ENCODE results near the gene GMPPA.
A peak's percentile ranks its signal among the peaks of the same experiment; 100 is the strongest.

The GMPPA gene

DNA sequence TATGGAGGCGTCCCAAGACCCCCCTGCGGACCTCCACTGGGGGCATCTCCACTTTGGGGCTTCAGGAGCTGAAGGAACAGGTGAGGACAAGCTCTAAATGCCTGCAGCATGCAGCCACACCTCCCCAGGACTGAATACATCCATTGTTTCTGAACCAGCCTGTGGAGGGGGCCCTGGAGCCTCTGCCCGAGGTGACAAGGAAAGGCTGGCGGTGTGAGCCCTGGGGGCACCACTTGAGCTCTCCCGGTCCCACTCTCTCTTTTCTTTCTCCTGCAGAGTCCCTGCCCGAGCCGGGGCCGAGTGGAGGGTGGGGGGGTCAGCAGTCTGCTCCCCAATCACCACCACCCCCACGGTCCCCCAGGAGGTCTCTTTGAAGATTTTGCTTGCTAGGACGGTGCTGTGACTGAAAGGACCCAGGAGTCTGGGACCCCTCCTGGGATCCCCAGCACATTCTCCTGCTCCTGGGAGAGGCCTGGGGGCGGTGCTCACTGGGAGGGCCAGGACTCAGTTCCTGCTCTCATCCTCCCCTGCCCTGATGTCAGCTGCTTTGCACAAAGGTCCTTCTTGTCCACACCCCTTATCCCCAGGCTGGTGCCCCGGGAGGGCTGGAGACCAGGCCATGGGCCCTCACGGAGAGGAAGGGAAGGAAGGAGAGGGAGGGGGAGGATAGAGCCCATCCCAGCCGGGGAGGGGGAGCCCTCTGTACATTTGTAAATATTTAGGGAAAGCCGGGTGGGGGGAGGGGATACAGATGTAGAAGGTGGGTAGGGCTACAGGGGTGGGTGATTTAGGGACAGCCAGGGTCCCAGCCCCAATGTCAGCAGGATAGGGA is 39.2 kb downstream of the GMPPA start:
- H3K4me1 ChIP-seq (ENCODE audit: control insufficient read depth, insufficient read depth, low read length, unreplicated experiment), result peaks cover 8% of the 10 kb centered on the region

DNA sequence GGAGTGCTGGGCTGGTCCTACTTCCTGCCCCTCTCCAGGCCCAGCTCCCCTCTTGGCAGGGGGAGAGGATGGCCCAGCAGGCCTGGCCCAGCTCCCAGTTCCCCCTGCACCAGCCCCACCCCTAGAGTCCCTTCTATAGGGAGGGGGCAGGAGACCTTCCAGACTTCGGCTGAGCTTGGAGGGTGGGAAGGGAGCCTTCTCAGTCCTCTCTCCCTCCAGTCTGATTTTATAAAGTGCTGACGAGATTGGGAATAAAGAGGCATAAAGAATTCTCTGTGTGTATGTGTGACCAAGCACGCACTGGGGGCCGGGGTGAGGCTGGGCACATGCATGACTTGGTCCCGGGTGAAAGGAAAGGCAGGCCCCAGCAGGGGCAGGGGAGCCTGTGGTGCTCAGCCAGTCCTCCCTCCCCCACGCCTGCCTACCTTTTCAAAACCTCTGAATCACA is 39.8 kb downstream of the GMPPA start:
- Histone ChIP-seq H3K4me1 (ENCODE audit: control insufficient read depth, insufficient read depth, low read length, unreplicated experiment) (peaks cover 8% of the 10 kb centered on the region), H3K27ac (ENCODE audit: low read depth, low read length) (no peak overlapping the region), H3K79me2 (ENCODE audit: control insufficient read depth, insufficient read depth, low read length, unreplicated experiment) (peaks cover 6% of the 10 kb centered on the region), H3K36me3 (ENCODE audit: insufficient read depth, low read length) (0 out of 2 replicates have a peak, but pooled peaks cover 8% of the 10 kb centered on the region), H2AFZ (ENCODE audit: low read length, unreplicated experiment) (no peak overlapping the region), H3K4me3 (ENCODE audit: low read depth, low read length) (no peak overlapping the region), H3K27me3 (ENCODE audit: insufficient read depth, low read length) (no peaks in the 10 kb centered on the region)

More for the DNA sequence above, 39.2 kb downstream of the GMPPA start:
- Histone ChIP-seq H3K27ac (ENCODE audit: low read depth, low read length) (no peak overlapping the region), H3K27me3 (ENCODE audit: insufficient read depth, low read length) (no peaks in the 10 kb centered on the region), H3K4me3 (ENCODE audit: low read depth, low read length) (no peak overlapping the region), H3K36me3 (ENCODE audit: insufficient read depth, low read length) (0 out of 2 replicates have a peak, but pooled peaks cover 8% of the 10 kb centered on the region), H3K79me2 (ENCODE audit: control insufficient read depth, insufficient read depth, low read length, unreplicated experiment) (peaks cover 6% of the 10 kb centered on the region), H2AFZ (ENCODE audit: low read length, unreplicated experiment) (no peak overlapping the region)

DNA sequence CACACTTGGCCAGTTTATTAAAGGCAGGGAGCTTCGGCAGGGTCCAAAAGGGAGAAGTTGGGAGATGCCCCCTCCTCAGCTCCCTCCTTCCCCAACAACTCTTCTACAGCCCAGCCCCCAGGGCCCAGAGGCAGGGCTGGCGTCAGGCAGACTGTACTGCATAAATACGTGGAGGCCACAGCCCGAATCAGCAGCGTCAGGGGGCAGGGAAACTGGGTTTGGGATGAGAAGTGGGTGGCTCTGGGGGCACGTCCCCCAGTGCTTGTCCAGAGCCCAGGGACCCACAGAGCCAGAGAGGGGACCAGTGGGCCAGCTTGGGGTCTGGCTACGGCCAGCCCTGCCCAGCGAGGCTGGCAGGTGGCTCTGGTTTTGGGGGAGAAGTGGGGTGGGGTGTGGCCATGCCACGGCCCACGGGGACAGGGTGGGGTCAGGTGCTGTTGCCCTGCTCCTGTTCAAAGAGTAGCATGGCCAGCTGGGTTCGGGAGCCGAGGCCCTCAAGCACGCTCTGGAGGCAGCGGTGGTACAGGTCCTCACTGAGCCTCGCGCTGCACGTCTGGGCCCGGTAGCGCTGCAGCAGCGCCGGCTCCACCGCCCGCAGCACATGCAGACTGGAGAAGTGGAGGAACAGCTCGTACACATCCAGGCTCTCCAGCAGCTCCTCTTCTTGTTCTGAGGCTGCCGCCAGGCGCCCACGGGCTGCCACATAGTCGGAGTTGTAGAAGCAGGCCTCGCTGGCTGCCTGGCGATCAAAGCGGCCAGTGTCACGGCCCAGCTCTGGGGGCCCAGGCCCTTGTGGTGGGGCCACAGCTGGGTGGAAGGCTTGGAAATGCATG is 40.5 kb downstream of the GMPPA start:
- Histone ChIP-seq H3K27me3 (ENCODE audit: insufficient read depth, low read length) (no peaks in the 10 kb centered on the region), H3K4me3 (ENCODE audit: low read depth, low read length) (no peak overlapping the region), H3K79me2 (ENCODE audit: control insufficient read depth, insufficient read depth, low read length, unreplicated experiment) (peaks cover 6% of the 10 kb centered on the region), H3K4me1 (ENCODE audit: control insufficient read depth, insufficient read depth, low read length, unreplicated experiment) (peaks cover 8% of the 10 kb centered on the region), H3K27ac (ENCODE audit: low read depth, low read length) (no peak overlapping the region), H2AFZ (ENCODE audit: low read length, unreplicated experiment) (no peak overlapping the region), H3K36me3 (ENCODE audit: insufficient read depth, low read length) (0 out of 2 replicates have a peak, but pooled peaks cover 8% of the 10 kb centered on the region)

DNA sequence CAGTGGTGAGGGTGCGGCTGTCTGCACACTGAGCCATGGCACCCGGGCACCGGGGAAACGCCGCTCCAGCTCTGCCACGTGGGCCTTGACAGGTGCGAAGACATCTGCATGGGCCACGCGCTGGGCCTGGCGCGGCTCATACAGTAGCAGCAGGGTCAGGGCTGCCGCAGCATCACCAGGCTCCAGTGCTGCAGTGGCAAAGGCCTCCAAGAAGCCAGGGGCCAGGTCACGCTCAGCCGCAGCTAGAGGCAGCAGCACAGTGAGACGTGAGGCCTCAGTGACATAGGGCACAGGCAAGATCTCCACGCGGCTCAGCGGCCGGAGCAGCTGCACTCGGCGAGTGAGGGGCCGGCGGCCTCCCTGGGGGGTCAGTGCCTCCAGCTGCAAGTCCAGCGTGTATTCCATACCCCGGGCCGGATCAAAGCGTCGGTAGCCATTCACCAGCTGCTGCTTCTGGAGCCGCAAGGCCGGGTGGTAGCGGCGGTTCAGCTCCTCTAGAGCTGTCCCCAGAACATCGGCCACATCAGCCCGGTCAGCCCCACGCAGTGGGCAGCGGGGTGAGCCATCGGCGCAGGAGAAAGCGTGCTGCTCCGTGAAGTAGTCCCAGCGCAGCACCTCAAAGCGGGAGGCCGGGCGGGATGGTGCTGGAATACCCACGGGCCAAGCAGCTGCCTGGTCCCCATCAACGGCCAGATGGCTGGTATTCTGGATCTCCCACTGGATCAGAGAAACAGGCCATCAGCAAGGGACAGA is 41.4 kb downstream of the GMPPA start:
- Histone ChIP-seq H3K4me3 (ENCODE audit: low read depth, low read length) (no peak overlapping the region), H3K27me3 (ENCODE audit: insufficient read depth, low read length) (no peaks in the 10 kb centered on the region), H3K36me3 (ENCODE audit: insufficient read depth, low read length) (0 out of 2 replicates have a peak, but pooled peaks cover 8% of the 10 kb centered on the region), H2AFZ (ENCODE audit: low read length, unreplicated experiment) (no peak overlapping the region), H3K27ac (ENCODE audit: low read depth, low read length) (no peak overlapping the region), H3K79me2 (ENCODE audit: control insufficient read depth, insufficient read depth, low read length, unreplicated experiment) (peaks cover 6% of the 10 kb centered on the region), H3K4me1 (ENCODE audit: control insufficient read depth, insufficient read depth, low read length, unreplicated experiment) (peaks cover 8% of the 10 kb centered on the region)

DNA sequence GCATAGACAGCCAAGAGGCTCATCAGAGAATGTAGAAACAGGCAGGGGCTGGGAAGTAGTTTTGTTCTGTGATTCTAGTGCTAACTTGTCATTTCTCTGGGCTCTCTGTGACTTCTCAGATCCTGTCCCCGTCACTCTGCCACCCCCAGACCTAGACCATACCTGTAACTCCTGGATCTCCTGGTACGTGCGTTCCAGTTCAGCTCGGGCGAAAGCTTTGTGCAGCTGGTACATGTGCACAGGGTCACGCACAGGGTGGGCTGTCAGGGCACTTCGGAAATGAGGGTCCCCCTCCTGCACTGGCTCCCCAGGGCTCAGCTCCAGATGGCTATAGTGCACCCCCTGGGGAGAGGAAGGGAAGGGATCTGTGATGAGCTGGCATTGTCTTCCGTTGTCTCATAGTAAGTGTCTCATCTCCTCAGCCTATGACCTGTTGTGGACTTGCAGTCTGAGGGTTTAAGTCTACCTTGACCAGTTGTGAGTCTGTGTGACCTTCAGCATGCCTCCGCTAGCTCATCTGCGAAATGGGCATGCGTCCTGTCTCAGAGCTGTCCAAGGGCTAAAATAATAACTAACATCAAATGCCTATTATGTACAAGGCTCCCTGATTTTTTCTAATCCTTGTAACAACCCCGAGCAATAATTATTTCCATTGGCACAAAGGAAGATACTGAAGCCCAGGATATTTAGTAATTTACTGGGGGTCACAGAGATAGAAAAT is 42.3 kb downstream of the GMPPA start:
- Histone ChIP-seq H3K79me2 (ENCODE audit: control insufficient read depth, insufficient read depth, low read length, unreplicated experiment) (peaks cover 6% of the 10 kb centered on the region), H3K4me1 (ENCODE audit: control insufficient read depth, insufficient read depth, low read length, unreplicated experiment) (peaks cover 8% of the 10 kb centered on the region), H3K27me3 (ENCODE audit: insufficient read depth, low read length) (no peaks in the 10 kb centered on the region), H3K4me3 (ENCODE audit: low read depth, low read length) (no peak overlapping the region), H3K36me3 (ENCODE audit: insufficient read depth, low read length) (0 out of 2 replicates have a peak, but pooled peaks cover 8% of the 10 kb centered on the region), H2AFZ (ENCODE audit: low read length, unreplicated experiment) (no peak overlapping the region), H3K27ac (ENCODE audit: low read depth, low read length) (no peak overlapping the region)

DNA sequence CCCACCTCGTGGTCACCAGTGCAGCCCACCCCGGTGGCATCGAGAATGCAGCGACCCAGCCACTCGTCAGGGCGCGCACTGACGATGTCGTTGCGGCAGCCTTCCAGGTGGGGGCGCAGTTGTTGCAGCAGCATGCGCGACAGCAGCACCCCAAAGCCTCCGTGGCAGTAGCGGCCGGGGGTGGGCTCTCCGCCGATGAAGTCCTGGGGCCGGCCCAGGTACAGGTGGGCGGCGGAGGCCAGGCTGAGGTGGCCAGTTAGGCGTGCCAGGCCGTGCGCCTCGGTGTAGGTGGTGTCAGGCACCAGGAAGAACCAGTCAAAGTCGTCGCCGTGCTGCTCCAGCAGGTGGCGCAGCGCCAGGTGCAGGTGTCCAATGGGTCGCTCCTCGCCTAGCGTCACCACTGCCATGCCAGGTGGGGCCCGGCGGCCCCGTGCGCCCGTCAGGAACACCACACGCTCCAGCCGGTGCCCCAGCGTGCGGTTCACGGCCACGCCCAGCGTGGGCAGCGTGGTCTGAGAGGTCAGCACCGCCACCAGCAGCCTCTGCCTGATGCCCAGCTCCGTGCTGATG is 43.0 kb downstream of the GMPPA start:
- Histone ChIP-seq H3K4me3 (ENCODE audit: low read depth, low read length) (peak overlapping the region; percentile 79), H3K79me2 (ENCODE audit: control insufficient read depth, insufficient read depth, low read length, unreplicated experiment) (peaks cover 6% of the 10 kb centered on the region), H2AFZ (ENCODE audit: low read length, unreplicated experiment) (no peak overlapping the region), H3K36me3 (ENCODE audit: insufficient read depth, low read length) (0 out of 2 replicates have a peak, but pooled peaks cover 8% of the 10 kb centered on the region), H3K27me3 (ENCODE audit: insufficient read depth, low read length) (no peaks in the 10 kb centered on the region), H3K4me1 (ENCODE audit: control insufficient read depth, insufficient read depth, low read length, unreplicated experiment) (peaks cover 8% of the 10 kb centered on the region), H3K27ac (ENCODE audit: low read depth, low read length) (no peak overlapping the region)

DNA sequence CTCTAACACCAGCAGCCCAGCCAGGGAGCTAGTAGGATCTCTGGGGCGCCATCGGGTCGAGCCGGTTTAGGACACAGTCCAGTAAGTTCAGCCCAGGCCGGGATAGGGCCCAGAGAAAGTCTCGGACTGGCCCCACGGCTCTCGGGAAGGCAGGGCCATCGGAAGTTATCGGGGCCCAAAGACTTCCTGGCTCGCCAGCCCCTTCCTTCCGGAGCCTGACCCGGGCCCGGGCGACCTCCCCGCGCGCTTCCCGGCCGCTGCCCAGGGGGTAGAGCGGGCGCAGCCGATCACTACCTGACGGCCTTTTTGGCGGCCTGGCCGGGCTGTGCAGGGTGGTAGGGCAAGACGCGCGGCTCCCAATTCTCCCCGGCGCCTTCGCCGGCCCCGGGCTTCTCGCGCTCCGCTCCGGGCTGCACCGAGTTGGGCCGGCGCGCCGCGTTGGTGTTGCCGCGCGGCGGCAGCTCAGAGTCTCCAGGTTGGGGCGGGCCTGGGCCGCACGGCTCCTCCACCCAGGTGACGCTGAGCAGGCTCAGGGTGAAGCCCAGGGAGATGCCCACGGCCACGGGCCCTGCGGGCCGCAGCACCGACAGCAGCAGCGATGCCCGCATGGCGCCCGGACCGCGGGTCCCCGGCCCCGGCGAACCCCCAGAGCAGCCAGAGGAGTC is 44.4 kb downstream of the GMPPA start:
- Histone ChIP-seq H2AFZ (ENCODE audit: low read length, unreplicated experiment) (peak overlapping the region; percentile 58), H3K27me3 (ENCODE audit: insufficient read depth, low read length) (no peaks in the 10 kb centered on the region), H3K36me3 (ENCODE audit: insufficient read depth, low read length) (0 out of 2 replicates have a peak, but pooled peaks cover 8% of the 10 kb centered on the region), H3K4me1 (ENCODE audit: control insufficient read depth, insufficient read depth, low read length, unreplicated experiment) (peaks cover 8% of the 10 kb centered on the region), H3K79me2 (ENCODE audit: control insufficient read depth, insufficient read depth, low read length, unreplicated experiment) (peaks cover 6% of the 10 kb centered on the region), H3K27ac (ENCODE audit: low read depth, low read length) (peak overlapping the region; percentile 53), H3K4me3 (ENCODE audit: low read depth, low read length) (peak overlapping the region; percentile 79)

DNA sequence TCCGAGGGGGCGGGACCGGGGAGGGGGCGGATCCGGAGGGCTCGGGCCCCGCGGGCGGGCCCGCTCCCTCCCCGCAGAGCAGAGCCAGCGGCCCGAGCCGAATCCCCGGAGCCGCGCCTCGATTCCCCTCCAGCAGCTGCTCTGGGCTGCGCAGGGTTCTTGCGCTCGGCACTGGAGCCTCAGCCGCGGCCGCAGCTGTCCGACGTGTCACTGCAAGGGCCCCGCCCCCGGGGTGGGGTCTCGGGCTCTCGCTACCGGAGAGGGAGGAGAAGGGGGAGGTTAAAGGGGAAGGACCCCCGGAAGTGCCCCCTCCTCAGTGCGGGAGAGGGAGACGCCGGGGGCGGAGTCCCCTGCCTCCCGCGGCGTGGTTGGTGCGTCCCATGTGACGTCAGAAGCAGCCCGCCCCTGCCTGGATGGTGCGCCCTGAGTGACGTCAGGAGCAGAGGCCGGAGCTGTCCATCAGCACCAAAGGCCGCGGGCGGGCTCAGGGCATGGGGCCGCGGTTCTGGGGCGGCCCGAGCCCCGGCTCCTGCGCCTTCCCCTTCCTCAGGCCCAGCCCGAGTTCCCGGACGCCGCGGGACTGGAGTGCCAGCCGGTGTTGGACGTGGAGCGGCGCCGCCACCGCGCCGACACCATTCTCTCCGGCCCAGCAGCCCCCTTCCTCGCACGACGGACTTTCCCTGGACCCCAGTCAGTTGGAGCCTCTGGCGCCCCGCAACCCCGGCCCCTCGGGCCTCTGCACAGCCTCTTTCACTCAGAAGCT is 45.1 kb downstream of the GMPPA start, which contains the start of the genes CHPF and TMEM198:
CHPF (minus strand) TSS at position 214 of the 763 bp plus-strand sequence. CDS start 271 bp downstream, outside the sequence.
TMEM198 (plus strand) TSS at position 433 of the 763 bp plus-strand sequence. CDS start 700 bp downstream, outside the sequence.
- Histone ChIP-seq H3K4me1 (ENCODE audit: control insufficient read depth, insufficient read depth, low read length, unreplicated experiment) (peaks cover 8% of the 10 kb centered on the region), H3K27ac (ENCODE audit: low read depth, low read length) (peak within 1 kb of the TSS; percentile 53)

More for the DNA sequence above, 45.1 kb downstream of the GMPPA start, which contains the start of the genes CHPF and TMEM198:
- H3K4me3 ChIP-seq (ENCODE audit: low read depth, low read length), result peak within 1 kb of the TSS; percentile 79
- H3K79me2 ChIP-seq (ENCODE audit: control insufficient read depth, insufficient read depth, low read length, unreplicated experiment), result peaks cover 6% of the 10 kb centered on the region
- H3K36me3 ChIP-seq (ENCODE audit: insufficient read depth, low read length), result 0 out of 2 replicates have a peak, but pooled peaks cover 8% of the 10 kb centered on the region
- no peaks in the 10 kb centered on the region for H3K27me3 ChIP-seq (ENCODE audit: insufficient read depth, low read length)
- peak within 1 kb of the TSS; percentile 58 for H2AFZ ChIP-seq (ENCODE audit: low read length, unreplicated experiment)
